Germinal center (tissue), 1 donor: Measurements from ENCODE around the gene CHMP4B.

Experiments used
- DNase-seq: peaks from one replicate; pipeline ENCODE4 v3.0.0; 2012; ENCODE audit warnings: mixed read lengths, low spot score

Gene CHMP4B

DNA sequence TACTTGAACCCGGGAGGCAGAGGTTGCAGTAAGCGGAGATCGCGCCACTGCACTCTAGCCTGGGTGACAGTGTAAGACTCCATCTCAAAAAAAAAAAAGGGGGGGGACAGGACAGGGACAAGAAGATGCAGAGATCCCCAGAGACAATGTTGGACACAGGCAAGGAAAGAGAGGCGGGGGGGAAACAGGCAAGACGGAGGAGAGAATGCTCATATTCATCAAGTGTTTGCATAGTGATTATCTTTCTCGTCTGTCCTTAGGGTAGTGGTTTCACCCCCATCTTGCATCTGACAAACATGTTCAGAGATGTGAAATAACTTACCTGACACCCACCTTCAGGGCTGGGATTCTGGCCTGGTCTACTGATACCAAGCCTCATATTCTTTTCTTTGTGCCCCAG, 29.0 kb downstream of the CHMP4B start:
- DNase-seq, result no peak

DNA sequence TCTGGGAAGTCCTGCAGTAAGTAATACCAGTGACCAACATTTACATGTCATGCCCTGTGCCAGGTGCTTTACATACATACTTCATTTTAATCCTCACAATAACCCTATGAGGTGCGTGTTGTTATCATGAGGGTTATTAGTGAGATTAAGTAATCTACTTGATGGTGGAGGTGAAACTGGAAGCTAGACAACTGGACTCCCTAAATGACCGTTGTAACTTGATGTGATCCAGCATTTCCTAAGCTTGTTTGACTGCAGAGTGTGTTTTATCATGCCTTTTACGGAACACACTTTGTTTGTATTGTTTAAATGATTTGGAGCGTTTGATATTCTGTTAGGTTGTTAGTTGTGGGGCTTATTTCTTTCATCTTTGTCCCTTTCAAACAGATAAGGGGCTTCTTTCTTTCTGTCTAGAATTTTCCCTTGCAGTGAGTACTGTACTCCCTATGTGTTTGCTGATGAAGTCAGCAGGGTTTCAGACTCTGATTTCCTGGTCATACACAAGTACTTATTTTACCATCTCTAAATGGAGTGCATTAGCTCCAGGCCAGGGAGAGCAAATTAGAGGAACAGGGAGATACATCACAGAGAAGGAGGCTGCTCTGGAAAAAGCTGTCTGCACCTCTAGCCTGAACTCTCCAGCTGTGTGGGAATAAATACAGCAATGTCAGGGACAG, 29.7 kb downstream of the CHMP4B start:
- DNase-seq, result no peak

DNA sequence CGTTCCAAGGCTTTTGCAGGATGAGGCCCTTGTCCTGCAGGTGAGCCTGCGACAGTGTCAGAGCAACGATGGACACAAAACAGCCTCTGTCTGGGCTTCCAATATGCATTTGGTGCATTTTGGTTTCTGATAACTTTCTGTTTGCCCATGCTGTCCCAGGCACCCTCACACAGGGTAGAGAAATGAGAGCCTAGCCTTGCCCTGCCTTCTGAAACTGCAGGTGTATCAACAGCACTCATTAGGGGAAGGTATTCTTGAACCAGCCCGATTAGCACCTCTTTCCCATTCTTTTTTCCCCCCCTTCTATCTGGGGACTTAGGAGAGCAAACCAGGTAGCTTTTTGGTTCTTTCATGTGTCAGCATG, 30.3 kb downstream of the CHMP4B start:
- DNase-seq, result no peak

DNA sequence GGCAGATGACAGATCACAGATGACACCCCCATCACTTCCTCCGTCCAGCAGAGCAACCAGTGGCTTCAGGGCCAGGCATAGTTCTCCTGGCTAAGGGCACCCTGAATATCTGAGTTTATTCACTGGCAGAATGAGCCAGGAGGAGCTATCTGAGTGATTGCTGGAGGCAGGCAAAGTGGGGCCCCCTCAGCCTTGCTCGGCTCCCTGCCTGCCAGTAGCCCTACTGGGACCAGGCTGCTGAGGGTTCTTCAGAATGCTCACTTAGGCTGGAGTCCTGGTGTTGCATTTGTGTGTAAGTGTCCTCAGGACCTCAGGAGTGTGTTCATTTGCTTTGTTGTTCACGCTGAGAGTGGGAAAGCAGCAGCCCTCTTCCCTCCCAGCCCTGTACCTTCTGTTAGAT, 31.2 kb downstream of the CHMP4B start:
- no peak for DNase-seq

DNA sequence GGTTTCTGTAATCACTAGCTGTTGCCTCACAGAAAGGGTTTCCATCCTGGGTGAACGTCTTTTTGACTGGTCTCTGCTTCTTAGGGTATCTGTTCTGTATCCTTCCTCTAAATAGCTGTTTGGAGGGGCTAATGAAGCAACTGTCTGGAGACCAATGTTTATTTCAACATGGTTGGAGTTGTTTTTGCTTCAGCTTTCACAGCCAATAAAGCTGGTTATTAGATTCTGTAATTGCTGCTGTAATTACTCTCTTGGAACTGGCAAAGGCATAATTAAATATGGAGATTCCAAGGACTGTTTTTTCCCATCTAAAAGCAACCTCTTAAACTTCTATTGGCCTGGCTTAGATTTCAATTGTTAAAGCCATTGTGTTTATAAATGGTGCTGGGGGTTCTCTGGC, 31.9 kb downstream of the CHMP4B start:
- no peak for DNase-seq

DNA sequence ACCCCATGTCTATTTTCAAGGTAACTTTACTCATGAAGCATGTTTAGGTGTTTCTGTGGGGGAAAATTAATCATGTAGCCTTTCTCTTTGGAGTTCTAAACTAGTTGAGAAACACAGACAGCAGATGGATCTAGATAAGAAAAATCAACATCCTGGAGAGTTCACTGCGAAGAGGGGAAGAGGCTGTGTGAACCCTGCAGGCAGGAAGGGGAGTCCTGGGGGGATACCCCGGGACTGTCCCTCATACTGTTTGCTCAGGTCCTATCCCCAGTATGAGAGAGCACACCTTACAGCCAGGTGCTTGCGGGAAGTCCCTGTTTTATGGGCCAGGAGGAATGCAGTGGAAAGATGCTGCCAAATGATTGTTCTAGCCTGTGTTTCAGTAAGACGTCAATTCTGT, 32.7 kb downstream of the CHMP4B start:
- DNase-seq, result peak; percentile 29

DNA sequence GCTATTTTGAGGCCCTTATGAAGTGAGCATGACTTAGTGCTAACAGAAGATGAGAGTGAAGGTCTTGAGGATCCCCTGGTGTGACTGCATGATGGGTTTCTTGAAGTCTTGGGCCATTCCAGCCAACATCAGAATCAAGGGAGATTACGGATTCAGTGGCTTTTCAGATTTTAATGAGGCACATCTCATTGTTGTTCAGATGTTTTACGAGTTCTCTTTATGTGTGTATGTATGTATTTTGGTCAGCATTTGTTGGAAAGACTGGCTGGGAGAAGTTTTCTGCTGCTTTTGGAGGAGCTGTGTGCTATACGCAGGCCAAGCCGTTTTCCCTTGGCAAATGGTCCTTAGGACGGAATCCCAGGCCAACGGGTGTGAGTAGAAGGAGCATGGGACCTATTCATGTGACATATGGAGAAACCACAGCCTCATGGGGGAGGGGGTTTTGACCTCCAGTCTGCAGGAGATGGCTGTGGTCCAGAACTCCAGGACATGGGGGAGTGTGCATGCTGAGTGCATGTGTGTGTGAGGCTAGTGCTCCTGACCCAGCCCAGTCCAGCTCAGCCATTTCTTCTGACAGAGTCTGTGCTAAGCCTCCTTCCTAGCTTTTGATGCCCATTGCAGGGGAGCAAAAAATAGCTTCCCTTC, 35.3 kb downstream of the CHMP4B start:
- DNase-seq, result no peak

DNA sequence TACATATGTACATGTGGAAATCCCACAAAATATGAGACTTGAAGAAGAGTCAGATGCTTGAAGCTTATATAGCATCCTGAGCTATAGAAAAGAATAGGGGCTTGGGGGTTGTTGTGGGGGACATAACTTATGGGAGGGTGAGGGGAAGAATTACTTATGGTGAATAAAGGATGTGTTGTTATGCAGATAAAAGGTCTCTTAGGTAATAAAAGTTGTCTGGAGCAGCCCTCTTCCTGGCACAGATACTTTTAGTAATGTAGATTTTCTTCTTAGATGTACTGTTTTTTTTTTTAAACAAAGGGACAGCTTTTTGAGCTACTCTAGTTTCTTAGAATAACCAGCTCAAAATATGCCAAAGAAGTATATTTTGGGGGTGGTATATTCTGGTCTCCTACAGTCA, 35.9 kb downstream of the CHMP4B start:
- DNase-seq, result no peak

GRCh38 chr20:33848391-33848790, 37.2 kb downstream of the CHMP4B start:
- no peak for DNase-seq

- DNase-seq, result no peak
Measured at GRCh38 chr20:33850159-33850558, 39.0 kb downstream of the CHMP4B start.

DNA sequence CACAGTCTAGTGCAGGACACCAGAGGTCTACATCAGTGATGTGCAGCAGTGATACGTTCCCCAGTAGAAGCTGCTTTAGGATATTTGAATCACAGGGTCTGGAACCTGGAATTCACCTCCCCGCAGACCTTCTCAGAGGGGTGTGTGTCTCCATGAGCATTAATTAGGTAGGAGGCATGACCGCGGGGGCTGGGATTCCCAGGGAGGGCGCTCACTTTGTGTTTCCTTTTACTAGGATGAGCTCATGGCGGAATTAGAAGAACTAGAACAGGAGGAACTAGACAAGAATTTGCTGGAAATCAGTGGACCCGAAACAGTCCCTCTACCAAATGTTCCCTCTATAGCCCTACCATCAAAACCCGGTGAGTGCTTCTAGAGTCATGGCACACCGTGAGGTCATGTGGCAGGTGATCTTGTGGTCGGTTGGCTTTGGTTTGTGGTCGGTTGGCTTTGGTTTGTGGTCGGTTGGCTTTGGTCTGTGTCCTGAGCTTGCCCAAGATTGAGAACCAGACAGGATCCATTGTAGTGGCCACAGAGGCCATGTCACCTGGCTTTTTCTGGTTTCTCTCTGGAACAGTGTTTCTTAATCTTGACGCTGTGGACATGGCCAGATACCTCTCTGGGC, 40.8 kb downstream of the CHMP4B start:
- DNase-seq, result no peak

DNA sequence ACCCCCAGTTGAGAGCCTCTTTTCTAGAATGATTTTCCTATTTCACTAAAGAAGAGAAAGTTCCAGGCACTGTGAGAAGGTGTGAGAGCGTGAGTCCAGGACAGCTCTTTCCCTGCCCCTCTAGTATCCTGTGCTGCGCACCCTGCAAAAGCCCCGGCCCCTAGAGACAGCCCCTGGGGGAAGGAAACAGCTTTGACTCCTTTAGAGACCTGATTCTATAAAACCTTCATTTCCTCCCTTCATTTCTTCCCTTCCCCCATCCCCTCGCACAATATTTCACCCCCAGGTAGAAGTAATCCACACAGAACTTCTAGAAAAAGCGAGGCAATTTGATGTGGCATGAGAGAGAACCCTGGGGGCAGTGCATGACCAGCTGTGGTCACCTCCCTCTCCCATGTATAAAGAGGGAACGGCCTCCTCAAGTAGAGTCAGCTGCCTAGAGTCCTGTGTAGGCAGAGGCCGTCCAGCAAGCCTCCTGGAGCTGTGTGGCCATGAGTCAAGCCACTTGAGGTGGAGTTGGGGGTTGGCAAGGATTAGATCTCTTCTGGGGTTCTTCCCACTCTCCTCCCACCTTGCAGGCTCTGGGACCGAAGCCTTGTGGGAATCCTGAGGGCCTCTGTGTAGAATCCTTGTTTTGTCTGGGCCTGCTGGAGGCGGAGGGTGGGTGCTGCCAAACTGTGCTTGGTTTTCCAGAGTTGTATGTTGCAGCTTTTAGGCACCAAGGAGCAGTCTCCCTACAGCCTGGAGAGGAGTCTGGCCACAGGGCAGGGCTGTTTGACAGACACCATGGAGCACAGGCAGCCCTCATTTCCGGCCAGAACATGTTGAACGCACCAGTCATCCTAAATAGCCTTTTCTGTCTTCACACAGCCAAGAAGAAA, 41.7 kb downstream of the CHMP4B start:
- no peak for DNase-seq

- no peak for DNase-seq
Measured at GRCh38 chr20:33853507-33853813, 42.3 kb downstream of the CHMP4B start.

DNA sequence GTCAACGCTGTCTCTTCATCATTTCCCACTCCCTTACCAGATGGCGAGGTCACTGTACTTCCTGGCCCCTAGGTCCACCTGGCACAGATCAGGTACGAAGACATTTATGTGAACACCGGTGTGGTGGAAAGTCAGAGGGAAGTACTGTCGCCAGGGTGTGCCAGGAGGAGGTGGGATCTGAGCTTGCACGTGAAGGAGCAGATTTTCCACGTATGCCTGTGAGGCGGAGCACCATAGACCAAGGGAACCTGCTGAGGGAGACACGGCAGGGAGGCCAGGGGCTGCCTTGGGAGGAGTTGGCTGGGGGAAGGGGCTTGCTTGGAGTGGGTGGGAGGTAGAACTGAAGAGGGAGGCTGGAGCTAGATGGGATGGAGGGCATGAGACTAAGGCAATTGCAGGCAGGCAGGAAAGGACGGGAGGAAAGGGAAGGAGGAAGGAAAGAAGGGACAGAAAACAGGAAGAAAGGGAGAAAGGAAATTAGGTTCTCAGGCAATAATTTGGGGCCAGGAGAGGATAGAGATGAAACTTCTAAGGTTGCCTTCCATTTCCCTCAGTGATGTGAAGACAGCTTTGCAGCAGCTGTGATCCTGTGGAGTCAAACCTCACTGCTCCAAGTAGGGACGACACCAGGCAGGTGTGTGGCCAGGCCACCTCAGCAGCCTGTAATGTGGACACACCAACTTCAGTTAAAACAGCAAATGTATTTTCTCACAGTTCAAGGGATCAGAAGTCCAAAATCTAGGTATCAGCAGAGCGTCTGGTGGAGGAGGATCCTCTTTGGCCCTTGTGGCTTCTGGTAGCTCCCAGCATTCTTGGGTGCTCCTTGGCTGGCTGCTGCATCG, 46.8 kb downstream of the CHMP4B start:
- no peak for DNase-seq

DNA sequence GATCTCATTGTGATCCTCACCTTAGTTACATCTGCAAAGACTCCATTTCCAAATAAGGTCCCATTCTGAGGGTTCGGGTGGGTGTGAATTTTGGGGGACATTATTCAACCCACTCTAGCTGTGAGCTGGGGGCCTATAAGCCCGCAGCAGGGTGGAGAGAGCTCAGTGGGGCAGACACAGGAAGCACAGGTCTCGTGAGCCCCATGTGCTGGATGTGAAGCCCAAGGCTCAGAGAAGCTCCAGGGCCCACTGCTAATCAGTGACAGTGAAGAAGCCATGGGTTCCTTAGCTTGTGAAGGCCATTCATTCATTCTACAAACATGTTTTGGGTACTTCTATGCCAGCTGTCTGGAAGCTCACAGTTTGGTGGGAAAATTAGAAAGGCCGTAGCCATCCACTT, 47.5 kb downstream of the CHMP4B start:
- no peak for DNase-seq

DNA sequence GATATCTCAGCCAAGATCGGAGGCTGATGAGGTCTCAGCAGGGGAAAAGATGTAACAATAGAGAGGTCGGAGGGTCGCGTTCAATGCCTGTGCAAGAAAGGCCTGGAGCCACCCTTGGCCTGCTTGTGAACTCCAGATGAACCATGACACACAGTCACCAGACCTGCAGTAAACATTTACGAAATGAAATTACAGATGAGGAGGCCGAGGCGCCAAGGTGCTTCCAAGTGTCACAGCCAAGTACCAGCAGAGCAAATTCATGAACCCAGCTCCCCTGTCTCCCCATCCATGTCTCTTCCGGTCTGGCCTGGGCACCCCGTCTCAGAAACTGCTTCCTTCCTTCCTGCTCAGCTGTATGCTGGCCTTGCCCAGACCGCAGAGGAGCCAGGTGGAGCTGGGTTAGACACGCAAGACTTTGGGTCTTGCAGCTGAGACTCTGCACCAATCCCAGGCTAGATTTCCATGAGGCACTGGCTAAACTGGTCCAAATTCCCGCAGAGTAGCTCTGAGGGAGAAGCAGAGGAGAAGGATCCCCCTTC, 48.1 kb downstream of the CHMP4B start:
- no peak for DNase-seq

DNA sequence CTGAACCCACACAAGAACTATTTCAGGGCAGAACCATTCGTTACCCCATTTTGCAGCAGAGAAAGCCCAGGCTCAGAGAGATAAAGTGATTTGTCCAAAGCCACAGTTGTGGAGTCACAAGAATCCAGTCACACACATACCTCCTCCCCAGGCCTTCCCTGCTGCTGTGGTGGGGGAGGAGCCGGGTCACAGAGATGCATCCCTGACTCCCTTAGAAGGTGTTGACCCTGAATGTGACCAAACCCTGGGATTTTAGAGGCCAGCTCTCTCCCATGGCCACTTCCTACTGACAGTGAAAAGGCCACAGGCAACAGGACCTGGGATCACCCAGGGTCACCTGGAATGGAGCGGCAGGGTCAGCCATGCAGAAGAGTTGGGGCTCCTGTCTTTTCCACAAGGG, 48.6 kb downstream of the CHMP4B start:
- no peak for DNase-seq

DNA sequence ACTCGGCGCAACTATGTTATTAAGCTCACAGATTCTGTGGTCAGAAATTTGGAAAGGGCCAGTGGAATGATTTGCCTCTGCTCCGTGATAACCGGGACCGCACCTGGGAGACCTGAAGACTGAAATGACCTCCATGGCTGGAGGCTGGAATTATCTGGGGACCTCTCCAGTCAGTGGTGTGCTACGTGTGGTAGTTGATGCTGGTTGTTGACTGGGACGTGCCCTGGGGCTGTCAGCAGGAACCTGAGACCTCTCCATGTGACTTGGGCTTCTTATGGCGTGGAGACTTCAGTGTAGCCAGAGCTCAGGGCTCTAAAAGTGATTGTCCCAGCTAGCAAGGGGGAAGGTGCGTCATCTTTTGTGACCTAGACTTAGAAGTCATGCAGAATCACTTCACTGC, 50.3 kb downstream of the CHMP4B start:
- DNase-seq, result no peak

DNA sequence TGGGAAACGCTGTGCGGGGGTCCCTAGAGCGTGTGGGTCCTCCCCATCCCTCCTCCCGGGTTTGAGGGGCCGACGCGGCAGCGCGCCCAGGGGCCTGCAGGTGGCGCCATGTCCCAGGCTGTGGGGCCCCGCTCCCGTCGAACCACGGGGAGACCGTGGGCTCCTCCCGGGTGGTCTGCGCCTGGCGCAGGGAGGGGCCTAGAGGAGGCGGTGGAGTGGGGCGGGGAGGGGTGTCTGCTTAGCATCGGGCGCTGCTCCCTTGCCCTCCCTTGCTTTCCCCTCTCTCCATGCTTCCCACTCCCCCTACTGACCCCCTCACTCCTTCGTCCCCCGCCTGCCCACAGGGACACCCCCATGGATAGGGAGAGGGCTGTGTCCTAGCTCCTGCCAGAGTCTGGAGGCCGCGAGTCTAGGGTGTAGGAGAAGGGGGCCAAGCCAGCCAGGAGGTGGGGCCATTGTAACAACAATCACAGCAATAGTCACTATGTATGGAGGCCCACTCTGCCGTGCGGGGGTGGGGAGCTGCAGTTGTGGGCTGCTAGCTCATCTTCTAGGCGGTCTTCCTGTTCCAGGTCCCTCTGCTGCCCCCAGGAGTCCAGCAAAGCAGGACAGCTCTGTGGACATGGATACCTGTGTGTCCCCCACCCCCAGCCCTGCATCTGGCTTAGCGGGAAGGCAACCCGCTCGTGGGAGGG, 51.7 kb downstream of the CHMP4B start:
- peak; percentile 81 for DNase-seq

- DNase-seq, result no peak
Measured at GRCh38 chr20:33863440-33864323, 52.5 kb downstream of the CHMP4B start.
